Right lobe of liver (tissue), 6 donors: ENCODE results near the gene APOL2. TPM values are rescaled to one million over a fixed set of nuclear protein-coding genes. Genes with fewer than 3 reads are reported as not detected.

ENCODE experiments used
- ATAC-seq, 4 donors: fragments of 200-7000 bp; cut with Tn5 transposase; one replicate each; pipeline ENCODE4 v1.9.1; 2020; ENCODE audit warnings: mild to moderate bottlenecking in 4 of 4, moderate library complexity in 4 of 4
- DNase-seq, 3 donors: peaks; one replicate each; pipeline ENCODE4 v3.0.0-alpha.2; 2020
- H3K27ac ChIP-seq, 3 donors: fragments of 200-600 bp; one replicate each; pipeline ENCODE4 v1.8.0; 2022
- H3K27me3 ChIP-seq, 2 donors: fragments of 200-600 bp; one replicate each; pipeline ENCODE4 v1.8.0; 2022
- H3K36me3 ChIP-seq, 4 donors: fragments of 200-600 bp; sonication (generic) in 1 of 4; one replicate each; pipeline versions ENCODE4 v1.5.1 to v1.8.0; 2017 to 2022; ENCODE audit warnings: control low read depth in 1 of 4
- H3K4me1 ChIP-seq, 4 donors: fragments of 200-600 bp; sonication (generic) in 1 of 4; one replicate each; pipeline versions ENCODE4 v1.5.1 to v1.8.0; 2017 to 2022; ENCODE audit warnings: control low read depth in 1 of 4
- H3K4me3 ChIP-seq, 3 donors: fragments of 200-600 bp; one replicate each; pipeline ENCODE4 v1.8.0; 2022
- H3K9me3 ChIP-seq, 4 donors: fragments of 200-600 bp; sonication (generic) in 1 of 4; one replicate each; pipeline versions ENCODE4 v1.5.1 to v1.8.0; 2017 to 2022; ENCODE audit warnings: control low read depth in 1 of 4
- POLR2A ChIP-seq: fragments of 450-650 bp; IDR thresholded peaks from one replicate; pipeline ENCODE4 v1.6.1; 2017; ENCODE audit warnings: antibody characterized with exemption, mild to moderate bottlenecking
- WGBS: methylation state at CpG from one replicate; pipeline ENCODE4 v1.1.6; 2018; ENCODE audit warnings: low coverage, low lambda C conversion rate; ENCODE audit not compliant: insufficient coverage; ENCODE audit errors: missing lambda C conversion rate; 5-methylcytosine and 5-hydroxymethylcytosine counted together
- intact Hi-C, 2 donors: fragments of 100-400 bp; cut with DNase I; formaldehyde crosslinking; loops; one replicate each; pipeline versions ENCODE4 v1.11.2 to v1.14.1; 2022
- total RNA-seq, 6 experiments: library from RNA; depleted of rRNA in 2 of 6; stranded (reverse); fragments of >200 nt in 2 of 6; fragmentation: NEBNext Ultra II Directional in 3 of 6; extraction: Animal tissue kit (Norgen Biotek cat#: 25700) in 3 of 6; gene quantifications; one replicate each; pipeline versions ENCODE4 v1.1.0 to v1.2.4, GENCODE V29; 2016 to 2023
- TF ChIP-seq, protein P1 (sequence below), 4 donors: fragments of 200-600 bp in 3 of 4; fragments of 450-650 bp in 1 of 4; IDR thresholded peaks; one replicate each; pipeline versions ENCODE4 v1.5.1 to v1.8.0; 2016 to 2022; ENCODE audit warnings: antibody characterized with exemption in 4 of 4, mild to moderate bottlenecking in 2 of 4
- donor health status: DM: no; HTN: yes; CAD: no.
- donor health status: DM: no; HTN: no; CAD: no.
- donor health status: DM: no; HTN: no; CAD: no.
- donor health status: DM: no; HTN: yes; CAD: no.
- donor health status: DM: no; HTN: yes; CAD: no.

APOL2 gene
- total RNA-seq, 6 experiments from 2014 or later, result 40.8 to 121 (median 57.5) TPM

DNA sequence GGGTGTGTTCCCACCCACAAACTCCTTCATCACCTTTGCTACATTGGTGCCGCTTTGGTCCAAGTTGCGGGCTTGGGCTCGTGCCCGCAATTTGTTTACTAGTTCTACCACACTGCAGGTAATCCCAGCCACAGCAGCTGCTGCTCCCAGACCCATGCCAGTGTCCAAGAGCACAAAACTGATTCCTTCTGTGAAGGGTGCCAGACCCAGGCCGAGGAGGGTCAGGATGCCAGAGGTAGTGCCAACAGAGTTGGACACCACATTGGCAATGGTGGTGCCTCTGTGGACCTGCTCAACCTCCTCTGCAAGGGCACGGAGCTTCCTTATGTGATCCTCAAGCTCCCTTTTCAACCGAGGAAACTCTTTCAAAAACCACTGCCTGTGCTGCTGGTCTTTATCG lies 11.5 kb downstream of the APOL2 start:
- no peaks in the 10 kb centered on the region for H3K4me1 ChIP-seq
- DNase-seq, result no peak
- intact Hi-C loops, result loop anchor here in 1 of 2 donors (10.0 kb wide), 1 partner anchor 83 kb away; no protein-coding TSS in a partner anchor
- WGBS, result 84% methylated on average over 5 of the region's 8 CpGs
- peak in 1 of 4 donors; percentile 3 for ATAC-seq
- TF ChIP-seq POLR2A, result no peak
- TF ChIP-seq, protein P1, sequence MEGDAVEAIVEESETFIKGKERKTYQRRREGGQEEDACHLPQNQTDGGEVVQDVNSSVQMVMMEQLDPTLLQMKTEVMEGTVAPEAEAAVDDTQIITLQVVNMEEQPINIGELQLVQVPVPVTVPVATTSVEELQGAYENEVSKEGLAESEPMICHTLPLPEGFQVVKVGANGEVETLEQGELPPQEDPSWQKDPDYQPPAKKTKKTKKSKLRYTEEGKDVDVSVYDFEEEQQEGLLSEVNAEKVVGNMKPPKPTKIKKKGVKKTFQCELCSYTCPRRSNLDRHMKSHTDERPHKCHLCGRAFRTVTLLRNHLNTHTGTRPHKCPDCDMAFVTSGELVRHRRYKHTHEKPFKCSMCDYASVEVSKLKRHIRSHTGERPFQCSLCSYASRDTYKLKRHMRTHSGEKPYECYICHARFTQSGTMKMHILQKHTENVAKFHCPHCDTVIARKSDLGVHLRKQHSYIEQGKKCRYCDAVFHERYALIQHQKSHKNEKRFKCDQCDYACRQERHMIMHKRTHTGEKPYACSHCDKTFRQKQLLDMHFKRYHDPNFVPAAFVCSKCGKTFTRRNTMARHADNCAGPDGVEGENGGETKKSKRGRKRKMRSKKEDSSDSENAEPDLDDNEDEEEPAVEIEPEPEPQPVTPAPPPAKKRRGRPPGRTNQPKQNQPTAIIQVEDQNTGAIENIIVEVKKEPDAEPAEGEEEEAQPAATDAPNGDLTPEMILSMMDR (IDR thresholded peaks at IDR 0.05), result no peak
- no peaks in the 10 kb centered on the region for H3K27me3 ChIP-seq
- no peaks in the 10 kb centered on the region for H3K9me3 ChIP-seq
- H3K4me3 ChIP-seq, result no peak overlapping the region
- H3K27ac ChIP-seq, result no peak overlapping the region
- H3K36me3 ChIP-seq, result peaks cover 0 to 39% (median 17%) of the 10 kb centered on the region in 4 donors

DNA sequence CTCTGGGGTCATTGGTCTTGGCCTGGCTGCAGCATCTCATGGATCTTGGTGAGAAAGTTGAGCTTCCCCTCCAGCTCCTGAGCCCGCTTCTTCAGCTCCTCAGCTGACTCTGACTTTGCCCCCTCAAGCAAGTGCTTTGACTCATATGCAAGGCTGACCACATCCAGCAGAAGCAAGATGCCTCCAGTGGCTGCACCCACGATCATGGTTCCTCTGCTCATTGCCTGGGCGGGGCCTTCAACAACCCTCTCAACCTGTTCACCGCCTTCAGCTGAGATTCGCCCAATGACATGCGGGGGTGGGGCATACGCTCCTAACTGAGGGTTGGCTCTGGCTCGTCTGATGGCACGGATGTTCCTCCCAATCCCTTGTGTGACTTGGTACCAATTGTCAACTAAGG lies 11.9 kb downstream of the APOL2 start:
- H3K9me3 ChIP-seq, result no peaks in the 10 kb centered on the region
- H3K4me1 ChIP-seq, result no peaks in the 10 kb centered on the region
- no peak for TF ChIP-seq POLR2A
- TF ChIP-seq, protein P1 (IDR thresholded peaks at IDR 0.05), result no peak
- intact Hi-C loops, result loop anchor here in 1 of 2 donors (10.0 kb wide), 1 partner anchor 83 kb away; no protein-coding TSS in a partner anchor
- DNase-seq (no peak), ATAC-seq (peak in 2 of 4 donors; percentile 2 to 5)
- 100% methylated on average over 2 of the region's 9 CpGs for WGBS
- H3K4me3 ChIP-seq, result no peak overlapping the region
- H3K27ac ChIP-seq, result no peak overlapping the region
- H3K36me3 ChIP-seq, result peaks cover 0 to 35% (median 17%) of the 10 kb centered on the region in 4 donors
- H3K27me3 ChIP-seq, result no peaks in the 10 kb centered on the region

DNA sequence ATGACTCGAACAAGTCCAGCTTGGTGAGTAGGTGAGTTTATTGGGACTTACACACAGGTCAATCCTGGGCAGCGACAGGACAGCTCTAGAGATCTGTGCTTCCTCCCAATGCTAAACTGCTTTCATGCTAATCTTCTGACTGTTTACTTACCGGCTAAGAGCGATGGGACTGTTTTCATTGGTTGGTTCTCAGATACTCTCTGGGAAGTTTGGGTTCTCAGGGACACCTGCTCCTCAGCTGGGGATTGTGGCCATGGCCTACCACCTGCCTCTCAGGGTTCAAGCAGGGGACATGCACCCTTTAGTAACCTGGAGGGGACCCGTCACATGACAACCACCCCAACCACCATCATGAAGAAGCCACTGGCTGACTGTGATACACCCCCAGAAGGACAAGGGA lies 13.1 kb downstream of the APOL2 start:
- no peak for TF ChIP-seq POLR2A
- TF ChIP-seq, protein P1 (IDR thresholded peaks at IDR 0.05), result no peak
- peaks cover 0 to 24% (median 12%) of the 10 kb centered on the region in 4 donors for H3K36me3 ChIP-seq
- H3K4me1 ChIP-seq, result peaks cover 0 to 8% (median 0%) of the 10 kb centered on the region in 4 donors
- no peak for DNase-seq
- no peak overlapping the region for H3K27ac ChIP-seq
- ATAC-seq, result no peak
- H3K27me3 ChIP-seq, result no peaks in the 10 kb centered on the region
- H3K4me3 ChIP-seq, result no peak overlapping the region
- WGBS, result 100% methylated on average over 1 of the region's 5 CpGs
- H3K9me3 ChIP-seq, result no peaks in the 10 kb centered on the region
- intact Hi-C loops, result loop anchor here in 1 of 2 donors (10.0 kb wide), 1 partner anchor 81 kb away; no protein-coding TSS in a partner anchor

DNA sequence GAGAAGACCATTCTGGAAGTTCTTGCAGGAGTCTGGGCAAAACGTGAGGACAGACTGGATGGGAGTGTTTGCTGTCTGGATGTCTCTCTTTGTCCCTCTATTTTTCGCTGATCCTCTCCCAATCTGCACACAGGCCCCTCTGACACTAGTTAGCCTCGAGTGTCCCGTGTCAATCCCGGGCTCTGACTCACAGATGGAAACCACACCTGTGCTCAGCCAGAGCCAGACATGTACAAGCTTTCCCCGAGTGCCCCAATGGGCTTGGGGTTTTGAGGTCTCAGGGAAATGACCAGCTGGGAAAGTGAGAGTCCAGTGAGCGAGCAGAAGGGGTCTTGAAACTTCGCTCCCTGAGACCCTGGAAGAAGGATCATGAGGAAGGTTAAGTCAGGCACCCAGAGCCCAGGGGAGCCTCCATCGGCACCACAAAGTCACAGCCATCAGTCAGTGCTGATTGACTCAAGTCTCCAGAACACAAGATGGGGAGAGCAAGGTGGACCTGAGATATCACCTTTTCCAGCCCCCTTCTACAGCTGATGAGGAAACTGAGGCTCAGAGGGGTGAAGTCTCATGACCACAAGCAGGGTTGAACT lies 13.9 kb downstream of the APOL2 start:
- Histone ChIP-seq H3K27ac (no peak overlapping the region), H3K27me3 (no peaks in the 10 kb centered on the region), H3K4me1 (peaks cover 0 to 15% (median 0%) of the 10 kb centered on the region in 4 donors), H3K9me3 (no peaks in the 10 kb centered on the region), H3K4me3 (no peak overlapping the region), H3K36me3 (peaks cover 0 to 17% (median 7%) of the 10 kb centered on the region in 4 donors)
- 84% methylated on average over 7 of the region's 9 CpGs for WGBS
- ATAC-seq, result no peak
- TF ChIP-seq, protein P1 (IDR thresholded peaks at IDR 0.05), result no peak
- TF ChIP-seq POLR2A, result no peak
- no peak for DNase-seq
- intact Hi-C loops, result loop anchor here in 1 of 2 donors (10.0 kb wide), 1 partner anchor 81 kb away; no protein-coding TSS in a partner anchor
